Endothelial cell of umbilical vein (primary cell): ENCODE results near the gene RYR3.

ENCODE experiments used
- EZH2 ChIP-seq: IDR thresholded peaks from 2 replicates; pipeline ENCODE4 v1.6.1; 2012; ENCODE audit warnings: borderline replicate concordance, low read depth, mild to moderate bottlenecking, moderate library complexity, low read length, inconsistent platforms; ENCODE audit not compliant: severe bottlenecking
- JUN ChIP-seq: IDR thresholded peaks from 2 replicates; pipeline ENCODE4 v1.6.1; 2011; ENCODE audit warnings: borderline replicate concordance, low read depth; ENCODE audit not compliant: insufficient read length, insufficient read depth
- MYC ChIP-seq: IDR thresholded peaks from one replicate; pipeline ENCODE4 v1.6.1; 2011; ENCODE audit warnings: mild to moderate bottlenecking, low read depth, low read length
- POLR2AphosphoS5 ChIP-seq: IDR thresholded peaks from 2 replicates; pipeline ENCODE4 v1.6.1; 2012; ENCODE audit warnings: low read depth, mild to moderate bottlenecking, control low read depth, low read length, moderate library complexity; ENCODE audit not compliant: insufficient read depth
- TF ChIP-seq, protein P1 (sequence below), 2 donors: IDR thresholded peaks; 1 replicate in 1 of 2; 2 replicates in 1 of 2; pipeline ENCODE4 v1.5.1; 2011; ENCODE audit warnings: low read length in 2 of 2, mild to moderate bottlenecking in 2 of 2, moderate library complexity in 2 of 2, control low read depth in 1 of 2, inconsistent platforms in 1 of 2, low read depth in 1 of 2; ENCODE audit not compliant: insufficient read depth in 1 of 2; ENCODE audit errors: extremely low read depth in 1 of 2

DNA sequence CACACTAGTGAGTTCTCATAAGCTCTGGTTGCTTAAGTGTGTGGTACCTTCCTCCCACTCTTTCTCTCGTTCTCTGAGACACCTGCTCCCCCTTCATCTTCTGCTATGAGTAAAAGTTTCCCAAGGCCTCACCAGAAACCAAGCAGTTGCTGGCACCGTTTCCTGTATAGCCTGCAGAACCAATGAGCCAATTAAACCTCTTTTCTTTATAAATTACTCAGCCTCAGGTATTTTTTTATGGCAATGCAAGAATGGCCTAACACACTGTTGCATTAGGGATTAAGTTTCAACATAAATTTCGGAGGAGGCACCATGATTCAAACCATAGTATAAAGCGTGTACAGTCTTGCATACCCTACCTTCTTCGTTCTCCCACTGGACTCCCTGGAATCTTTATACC is 405.3 kb downstream of the RYR3 start:
- TF ChIP-seq JUN (no peak), POLR2AphosphoS5 (no peak), MYC (no peak), EZH2 (no peak)
- TF ChIP-seq, protein P1, sequence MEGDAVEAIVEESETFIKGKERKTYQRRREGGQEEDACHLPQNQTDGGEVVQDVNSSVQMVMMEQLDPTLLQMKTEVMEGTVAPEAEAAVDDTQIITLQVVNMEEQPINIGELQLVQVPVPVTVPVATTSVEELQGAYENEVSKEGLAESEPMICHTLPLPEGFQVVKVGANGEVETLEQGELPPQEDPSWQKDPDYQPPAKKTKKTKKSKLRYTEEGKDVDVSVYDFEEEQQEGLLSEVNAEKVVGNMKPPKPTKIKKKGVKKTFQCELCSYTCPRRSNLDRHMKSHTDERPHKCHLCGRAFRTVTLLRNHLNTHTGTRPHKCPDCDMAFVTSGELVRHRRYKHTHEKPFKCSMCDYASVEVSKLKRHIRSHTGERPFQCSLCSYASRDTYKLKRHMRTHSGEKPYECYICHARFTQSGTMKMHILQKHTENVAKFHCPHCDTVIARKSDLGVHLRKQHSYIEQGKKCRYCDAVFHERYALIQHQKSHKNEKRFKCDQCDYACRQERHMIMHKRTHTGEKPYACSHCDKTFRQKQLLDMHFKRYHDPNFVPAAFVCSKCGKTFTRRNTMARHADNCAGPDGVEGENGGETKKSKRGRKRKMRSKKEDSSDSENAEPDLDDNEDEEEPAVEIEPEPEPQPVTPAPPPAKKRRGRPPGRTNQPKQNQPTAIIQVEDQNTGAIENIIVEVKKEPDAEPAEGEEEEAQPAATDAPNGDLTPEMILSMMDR (IDR thresholded peaks at IDR 0.05; ENCODE audit: extremely low read depth in 1 of 2, insufficient read depth in 1 of 2, low read depth in 1 of 2, low read length in 2 of 2), result no peak
